HPDE6-E6E7 (cell line): ENCODE data around the gene TSPOAP1.
"Not testable (repeated sequence)": the region's sequence is repeated elsewhere in the genome, so short reads cannot be mapped to it uniquely, and the experiment has no call there.

ENCODE experiments used
- DNase-seq: peaks from one replicate; pipeline ENCODE4 v3.0.0; 2011; ENCODE audit warnings: missing footprints; ENCODE audit errors: extremely low spot score

The TSPOAP1 gene

GRCh38 chr17:58360296-58361063 lies 31.9 kb upstream of the TSPOAP1 start:
- no peak for DNase-seq

GRCh38 chr17:58358408-58359172 lies 30.0 kb upstream of the TSPOAP1 start:
- no peak for DNase-seq

GRCh38 chr17:58357312-58358297 lies 29.0 kb upstream of the TSPOAP1 start:
- no peak for DNase-seq

GRCh38 chr17:58356231-58356630 lies 27.6 kb upstream of the TSPOAP1 start:
- no peak for DNase-seq

GRCh38 chr17:58354541-58355216 lies 26.1 kb upstream of the TSPOAP1 start:
- no peak for DNase-seq

- DNase-seq = no peak
These were observed 24.8 kb upstream of the TSPOAP1 start for GRCh38 chr17:58353389-58353825.

- DNase-seq = peak; percentile 43
These were observed 24.2 kb upstream of the TSPOAP1 start for GRCh38 chr17:58352596-58353388.

GRCh38 chr17:58351831-58352595 lies 23.4 kb upstream of the TSPOAP1 start, which contains the start of gene SUPT4H1:
Gene SUPT4H1, minus strand, starts transcription at chr17:58352201. Its CDS starts 66 bp downstream, at chr17:58352135.
- peak; percentile 95 for DNase-seq

GRCh38 chr17:58351182-58351581 lies 22.6 kb upstream of the TSPOAP1 start:
- DNase-seq = no peak

GRCh38 chr17:58348038-58348437 lies 19.4 kb upstream of the TSPOAP1 start:
- no peak for DNase-seq

- DNase-seq = no peak
These were observed 16.9 kb upstream of the TSPOAP1 start for GRCh38 chr17:58345500-58345899.

- no peak for DNase-seq
These were observed 16.2 kb upstream of the TSPOAP1 start for GRCh38 chr17:58344791-58345157.

- DNase-seq = no peak
These were observed 15.6 kb upstream of the TSPOAP1 start for GRCh38 chr17:58344047-58344790.

GRCh38 chr17:58343131-58343530 lies 14.5 kb upstream of the TSPOAP1 start:
- DNase-seq = no peak

- no peak for DNase-seq
These were observed 13.4 kb upstream of the TSPOAP1 start for GRCh38 chr17:58341861-58342475.

GRCh38 chr17:58341136-58341860 lies 12.7 kb upstream of the TSPOAP1 start:
- DNase-seq = not testable (repeated sequence)

- DNase-seq = no peak
These were observed 11.8 kb upstream of the TSPOAP1 start for GRCh38 chr17:58340405-58340876.
